MM.1S (cell line): ENCODE results near the gene ARPC1B.

ENCODE experiments used
- EZH2 ChIP-seq: fragments of 300-600 bp; sonication (generic); optimal IDR thresholded peaks from 2 replicates; pipeline ENCODE3; 2017; ENCODE audit warnings: low read depth, mild to moderate bottlenecking, antibody characterized with exemption, low read length, mixed read lengths
- TF ChIP-seq, protein P1 (sequence below): fragments of 300-600 bp; sonication (generic); IDR thresholded peaks from 2 replicates; pipeline ENCODE4 v1.5.1; 2016; ENCODE audit warnings: antibody characterized with exemption, low read length, mixed read lengths

DNA sequence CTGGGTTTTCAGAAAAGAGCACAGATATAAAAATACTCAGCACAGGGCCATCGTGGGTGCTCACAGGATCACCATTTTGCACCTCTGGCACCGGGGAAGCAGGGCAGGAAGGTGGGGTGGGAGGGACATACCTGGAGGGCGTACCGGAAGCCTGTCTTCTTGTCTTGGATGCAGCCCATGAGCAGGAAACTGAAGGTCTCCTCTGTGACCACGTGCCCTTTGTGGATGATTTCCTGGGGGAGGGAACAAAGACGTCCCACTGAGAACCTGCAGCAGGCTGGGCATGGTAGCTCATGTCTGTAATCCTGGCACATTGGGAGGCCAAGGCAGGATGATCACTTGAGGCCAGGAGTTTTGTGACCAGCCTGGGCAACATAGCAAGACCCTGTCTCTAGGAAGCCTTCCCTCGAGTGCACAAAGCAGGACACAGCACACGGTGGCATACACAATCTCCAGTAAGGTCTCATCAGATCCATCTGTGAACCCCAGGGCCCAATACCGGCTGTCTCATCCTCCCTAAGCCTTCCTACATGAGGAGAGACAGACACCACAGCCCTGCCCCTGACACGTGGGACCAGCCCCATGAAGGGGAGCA is 54.5 kb downstream of the ARPC1B start:
- TF ChIP-seq, protein P1, sequence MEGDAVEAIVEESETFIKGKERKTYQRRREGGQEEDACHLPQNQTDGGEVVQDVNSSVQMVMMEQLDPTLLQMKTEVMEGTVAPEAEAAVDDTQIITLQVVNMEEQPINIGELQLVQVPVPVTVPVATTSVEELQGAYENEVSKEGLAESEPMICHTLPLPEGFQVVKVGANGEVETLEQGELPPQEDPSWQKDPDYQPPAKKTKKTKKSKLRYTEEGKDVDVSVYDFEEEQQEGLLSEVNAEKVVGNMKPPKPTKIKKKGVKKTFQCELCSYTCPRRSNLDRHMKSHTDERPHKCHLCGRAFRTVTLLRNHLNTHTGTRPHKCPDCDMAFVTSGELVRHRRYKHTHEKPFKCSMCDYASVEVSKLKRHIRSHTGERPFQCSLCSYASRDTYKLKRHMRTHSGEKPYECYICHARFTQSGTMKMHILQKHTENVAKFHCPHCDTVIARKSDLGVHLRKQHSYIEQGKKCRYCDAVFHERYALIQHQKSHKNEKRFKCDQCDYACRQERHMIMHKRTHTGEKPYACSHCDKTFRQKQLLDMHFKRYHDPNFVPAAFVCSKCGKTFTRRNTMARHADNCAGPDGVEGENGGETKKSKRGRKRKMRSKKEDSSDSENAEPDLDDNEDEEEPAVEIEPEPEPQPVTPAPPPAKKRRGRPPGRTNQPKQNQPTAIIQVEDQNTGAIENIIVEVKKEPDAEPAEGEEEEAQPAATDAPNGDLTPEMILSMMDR, result no peak
- TF ChIP-seq EZH2, result no peak
